ENCODE data around the gene SMIM32. TPM values are rescaled to one million over a fixed set of nuclear protein-coding genes. Genes with fewer than 3 reads are reported as not detected.
A peak's percentile ranks its signal among the peaks of the same experiment; 100 is the strongest.

The SMIM32 gene
- not detected in 2 replicates for total RNA-seq (2014; rRNA removed; shearing (Covaris generic))
- not detected in 2 replicates for polyA plus RNA-seq (2014; cell fraction: nucleus; rRNA removed)

- DNase-seq (ENCODE audit: extremely low read depth, low read depth), result no peak
Observed at GRCh38 chr5:136192526-136193321, at the start of gene SMIM32. SMIM32 (minus strand) TSS chr5:136193162; CDS start chr5:136192524, 638 bp downstream.

- DNase-seq (ENCODE audit: extremely low read depth, low read depth), result no peak
Observed at GRCh38 chr5:136242611-136243010, 49.6 kb upstream of the SMIM32 start.

- DNase-seq (ENCODE audit: extremely low read depth, low read depth), result no peak
Observed at GRCh38 chr5:136242136-136242535, 49.2 kb upstream of the SMIM32 start.

DNA sequence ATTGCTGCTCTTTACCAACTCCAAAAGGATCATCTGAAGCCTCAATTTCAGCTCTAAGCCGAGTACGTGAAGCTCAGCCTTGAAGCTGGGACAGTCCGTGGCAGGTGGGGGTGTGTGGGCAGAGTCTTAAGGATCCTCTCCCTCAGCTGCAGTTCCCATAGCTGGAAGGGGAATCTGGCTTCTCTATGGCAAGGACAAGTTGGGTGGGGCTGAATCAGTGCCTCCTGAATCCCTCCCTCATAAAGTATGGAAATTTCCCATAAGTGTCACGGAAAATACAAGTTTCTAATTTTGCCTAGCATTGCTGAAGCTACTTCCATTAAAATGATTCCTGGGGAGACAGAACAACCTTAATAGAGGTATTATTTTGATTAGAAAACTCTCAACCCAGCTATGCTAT lies 47.9 kb upstream of the SMIM32 start:
- no peak for DNase-seq (ENCODE audit: extremely low read depth, low read depth)

DNA sequence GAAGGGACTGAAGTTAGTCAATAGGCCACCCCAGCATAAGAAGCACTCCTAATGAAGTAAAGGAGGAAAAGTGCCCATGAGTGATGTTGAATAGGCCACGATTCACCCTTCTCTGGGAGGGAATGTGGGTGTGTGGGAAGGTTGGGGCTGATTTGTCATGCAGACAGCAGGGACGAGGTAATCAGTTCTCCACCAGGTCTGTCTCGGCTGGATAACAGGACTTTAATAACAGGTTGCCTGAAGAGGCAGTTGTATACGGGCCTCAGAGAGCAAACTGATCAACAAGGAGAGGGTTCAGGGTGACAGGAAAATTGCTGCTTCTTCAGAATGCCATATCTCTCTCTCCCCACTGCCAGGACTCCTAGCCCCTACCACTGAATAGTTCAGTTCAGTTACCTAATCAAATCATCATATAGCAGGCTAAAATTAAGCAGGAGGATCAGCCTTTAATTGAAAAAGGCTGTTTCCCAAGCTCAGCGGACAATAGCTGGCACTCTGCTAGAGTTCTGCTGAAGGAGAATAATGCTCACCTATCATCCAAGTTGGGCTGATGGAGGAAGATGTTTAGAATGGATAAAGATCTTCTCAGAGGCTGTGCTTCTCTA lies 43.6 kb upstream of the SMIM32 start:
- DNase-seq (ENCODE audit: extremely low read depth, low read depth), result no peak

GRCh38 chr5:136235321-136235720 lies 42.4 kb upstream of the SMIM32 start:
- no peak for DNase-seq (ENCODE audit: extremely low read depth, low read depth)

DNA sequence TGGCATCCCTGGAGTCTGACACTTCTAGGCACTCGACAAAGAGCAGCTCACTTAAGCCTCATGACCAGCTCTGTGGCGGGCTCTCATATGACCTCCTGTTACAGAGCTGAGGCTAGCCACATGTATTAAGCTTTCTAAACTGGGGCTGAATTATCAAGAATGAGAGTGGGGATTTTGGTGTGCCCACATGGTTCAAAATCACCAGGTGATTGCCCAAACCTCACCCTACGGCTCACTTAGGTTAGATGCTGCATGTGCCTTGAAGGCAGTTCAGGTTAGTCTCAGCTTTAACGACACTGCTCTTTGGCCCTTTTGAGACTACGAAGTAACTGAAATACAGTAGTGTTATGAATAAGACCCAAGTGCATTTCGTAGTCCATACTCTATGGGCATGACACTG lies 39.4 kb upstream of the SMIM32 start:
- no peak for DNase-seq (ENCODE audit: extremely low read depth, low read depth)

DNA sequence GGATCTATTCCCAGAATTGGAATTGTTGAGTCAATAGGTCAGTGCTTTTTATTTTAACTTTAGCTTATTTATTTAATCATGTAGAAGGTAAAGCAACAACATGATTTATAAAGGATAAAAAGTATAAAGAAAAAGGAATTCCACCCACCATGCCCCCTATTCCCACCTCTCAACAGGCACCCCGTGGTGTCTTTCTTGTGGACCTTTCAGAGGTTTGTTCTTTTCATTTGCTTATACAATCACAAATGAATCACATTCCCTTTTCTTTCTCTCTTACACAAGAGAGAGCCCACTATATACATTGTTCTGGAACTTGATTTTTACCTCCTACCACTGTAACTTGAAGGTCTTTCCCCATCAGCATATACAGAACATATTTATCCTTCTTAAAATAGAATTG lies 37.2 kb upstream of the SMIM32 start:
- no peak for DNase-seq (ENCODE audit: extremely low read depth, low read depth)

GRCh38 chr5:136228136-136228757 lies 35.3 kb upstream of the SMIM32 start:
- DNase-seq (ENCODE audit: extremely low read depth, low read depth), result no peak

- no peak for DNase-seq (ENCODE audit: extremely low read depth, low read depth)
Observed at GRCh38 chr5:136226401-136226800, 33.4 kb upstream of the SMIM32 start.

DNA sequence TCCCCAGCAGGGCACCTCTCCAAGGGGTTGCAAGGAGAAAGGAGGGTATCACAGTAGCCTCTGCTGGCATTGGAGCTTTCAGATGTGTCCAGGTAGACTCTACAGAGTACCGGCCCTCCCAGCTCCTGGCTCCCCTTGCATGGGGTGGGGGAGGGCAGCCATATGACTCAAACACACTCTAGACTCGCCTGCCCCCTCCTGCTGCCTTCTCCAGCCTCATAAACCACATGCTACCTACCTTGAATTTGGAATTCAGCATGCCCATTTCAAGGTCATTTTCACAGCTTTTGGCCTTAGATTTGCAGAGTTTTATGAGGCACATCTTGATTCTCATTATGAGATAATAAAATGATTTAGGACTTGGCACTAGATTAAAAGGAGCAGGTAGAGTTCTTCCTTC lies 32.8 kb upstream of the SMIM32 start:
- DNase-seq (ENCODE audit: extremely low read depth, low read depth), result no peak

- DNase-seq (ENCODE audit: extremely low read depth, low read depth), result no peak
Observed at GRCh38 chr5:136222580-136223235, 29.7 kb upstream of the SMIM32 start.

DNA sequence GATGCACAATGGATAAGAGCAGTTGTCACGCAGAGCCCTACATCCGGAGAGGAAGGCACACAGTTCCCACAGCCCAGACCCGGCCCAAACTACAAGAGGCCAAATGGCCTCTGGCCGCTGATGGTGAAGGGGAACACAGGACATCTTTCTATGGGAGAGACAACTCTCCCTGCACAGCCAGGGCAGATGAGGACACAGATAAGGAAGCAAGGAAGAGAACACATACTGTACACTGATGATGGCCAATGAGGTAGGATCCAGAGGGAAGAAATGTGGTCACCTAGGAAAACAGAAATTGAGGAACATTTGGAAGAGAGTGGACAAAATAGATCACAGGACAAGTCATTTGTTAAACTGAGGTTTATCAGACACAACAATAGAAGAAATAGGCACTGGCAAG lies 28.4 kb upstream of the SMIM32 start:
- DNase-seq (ENCODE audit: extremely low read depth, low read depth), result no peak

DNA sequence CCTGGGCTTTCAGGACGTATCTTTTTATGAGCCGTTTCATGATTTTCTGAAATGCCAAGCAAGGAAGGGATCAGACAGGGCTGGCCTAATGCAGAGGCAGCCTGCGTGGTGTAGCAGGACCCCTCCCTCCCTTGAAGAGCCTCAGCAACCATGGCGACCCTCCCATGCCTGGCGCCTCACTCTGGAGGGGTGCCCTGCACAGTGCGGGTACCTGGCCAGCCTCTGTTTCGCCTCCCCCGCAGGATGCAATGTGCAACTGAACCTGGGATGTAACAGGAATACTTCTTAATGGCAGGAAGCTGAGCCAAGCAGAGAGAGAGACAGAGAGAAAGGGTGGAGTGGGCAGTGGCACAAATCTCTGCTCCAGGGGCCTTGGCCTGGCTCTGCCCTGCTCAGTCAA lies 23.3 kb upstream of the SMIM32 start:
- no peak for DNase-seq (ENCODE audit: extremely low read depth, low read depth)

DNA sequence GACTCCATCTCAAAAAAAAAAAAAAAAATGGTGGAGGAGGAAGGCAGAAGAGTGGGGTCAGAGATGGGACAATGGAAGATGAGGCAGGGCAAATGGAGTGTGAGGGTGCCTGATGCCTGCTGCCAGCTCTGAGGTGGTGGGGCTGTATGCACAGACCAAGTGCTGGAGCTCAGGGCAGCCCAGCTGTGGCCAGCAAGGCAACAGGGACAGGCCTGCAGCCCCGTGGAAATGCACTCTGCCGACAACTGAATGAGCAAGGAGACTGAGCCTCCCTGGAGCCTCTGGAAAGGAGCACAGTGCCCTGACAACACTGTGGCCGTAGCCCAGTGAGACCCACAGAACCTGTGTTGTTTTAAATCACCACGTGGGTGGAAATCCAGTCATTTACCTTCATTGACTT lies 22.9 kb upstream of the SMIM32 start:
- DNase-seq (ENCODE audit: extremely low read depth, low read depth), result no peak

- DNase-seq (ENCODE audit: extremely low read depth, low read depth), result no peak
Observed at GRCh38 chr5:136213919-136214493, 21.0 kb upstream of the SMIM32 start.

GRCh38 chr5:136212252-136212721 lies 19.3 kb upstream of the SMIM32 start:
- DNase-seq (ENCODE audit: extremely low read depth, low read depth), result peak; percentile 53

DNA sequence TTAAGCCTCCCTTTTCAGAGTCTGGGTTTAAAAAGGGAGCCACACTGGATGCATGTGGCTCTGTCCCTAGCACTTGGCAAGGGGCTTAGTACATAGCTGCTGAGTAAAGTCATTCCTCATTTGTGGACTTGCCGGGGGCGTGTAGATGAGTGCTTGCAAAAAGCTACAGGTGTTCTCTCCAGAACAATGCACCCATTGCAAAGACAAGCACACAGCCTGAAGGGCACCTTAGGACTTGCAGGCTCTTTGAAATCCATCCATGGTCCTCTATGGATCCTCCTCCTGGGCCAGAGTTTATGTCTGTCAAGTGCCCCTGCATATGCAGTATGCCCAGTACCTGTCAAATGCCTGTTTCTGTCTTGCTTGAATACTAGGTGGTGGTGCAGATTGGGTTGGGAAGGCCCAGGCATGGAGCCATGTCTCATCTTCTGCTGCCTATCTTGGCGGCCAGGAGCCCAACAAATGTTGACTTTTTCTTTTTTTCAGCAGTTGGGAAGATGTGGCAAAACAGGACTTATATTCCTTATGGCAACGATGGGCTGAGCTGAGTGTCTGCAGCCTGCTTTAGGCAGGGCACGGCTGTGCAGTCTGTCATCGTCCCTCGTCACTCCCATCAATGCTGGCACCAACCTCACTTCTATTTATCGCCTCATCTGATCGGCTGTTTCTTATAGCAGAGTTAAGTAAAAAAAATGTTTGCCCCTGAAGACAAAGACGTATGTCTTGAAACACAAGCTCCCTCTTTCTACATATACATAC lies 18.5 kb upstream of the SMIM32 start:
- no peak for DNase-seq (ENCODE audit: extremely low read depth, low read depth)

- no peak for DNase-seq (ENCODE audit: extremely low read depth, low read depth)
Observed at GRCh38 chr5:136210259-136210658, 17.3 kb upstream of the SMIM32 start.

GRCh38 chr5:136209346-136209910 lies 16.5 kb upstream of the SMIM32 start:
- DNase-seq (ENCODE audit: extremely low read depth, low read depth), result no peak
